Measurements from ENCODE around the gene RNF222. TPM values are rescaled to one million over a fixed set of nuclear protein-coding genes. Genes with fewer than 3 reads are reported as not detected.

RNF222 gene
- total RNA-seq, 2 experiments from 2014 or later, result not detected

DNA sequence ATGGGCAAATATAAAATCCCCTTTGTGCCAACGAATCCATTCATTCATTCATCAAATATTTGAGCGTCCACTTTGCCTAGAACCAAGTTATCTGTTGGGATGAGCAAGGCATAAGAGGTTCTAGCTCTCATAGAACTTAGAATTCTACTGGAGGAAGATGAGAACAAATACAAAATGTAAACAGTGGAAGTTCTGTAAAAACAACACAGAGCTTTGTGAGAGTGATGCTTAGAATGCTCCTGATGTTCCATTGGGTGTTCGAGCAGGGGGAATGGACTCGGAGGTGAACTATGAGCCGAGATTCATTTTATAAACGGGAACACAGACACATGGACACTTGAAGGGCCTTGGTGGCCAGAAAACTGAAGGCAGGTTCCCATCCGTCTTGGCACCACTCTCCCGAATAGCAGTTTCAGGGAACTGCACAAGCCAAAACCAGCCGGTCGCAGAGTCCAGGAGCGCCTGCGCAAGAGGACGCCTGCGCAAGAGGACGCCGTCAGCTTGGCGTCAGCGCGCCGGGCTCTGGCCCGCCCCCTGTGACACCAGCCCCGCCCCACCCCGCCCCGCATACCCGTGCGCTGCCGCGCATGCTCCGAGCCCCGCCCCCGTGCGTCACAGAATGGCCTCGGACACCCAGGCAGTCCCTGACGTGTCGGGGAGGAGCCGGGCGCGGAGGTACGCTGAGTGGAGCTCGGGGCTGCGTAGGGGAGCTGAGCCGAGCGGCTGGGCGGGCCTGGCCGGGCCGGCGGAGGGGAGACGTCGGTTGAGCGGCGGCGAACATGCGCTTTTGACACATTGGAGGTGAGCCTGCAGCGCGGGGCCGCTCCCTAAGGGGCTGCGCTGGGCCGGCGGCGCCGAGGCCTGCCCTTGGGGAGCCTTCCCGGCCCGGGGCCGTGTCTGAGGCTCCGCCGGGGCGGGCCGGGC, 37.9 kb upstream of the RNF222 start, which contains the start of gene NDEL1:
Gene NDEL1 (plus strand): TSS at position 640 of the 924 bp plus-strand sequence. CDS start 8,388 bp downstream, outside the sequence.
- peak; percentile 100 for DNase-seq
- Mint-ChIP-seq H3K4me3 (peak within 1 kb of the TSS; percentile 87), H3K27me3 (no peaks in the 10 kb centered on the region), H3K36me3 (ENCODE audit: low read depth) (peaks cover 14% of the 10 kb centered on the region), H3K9me3 (ENCODE audit: low read depth) (no peaks in the 10 kb centered on the region), H3K27ac (peak within 1 kb of the TSS; percentile 91), H3K4me1 (peaks cover 29% of the 10 kb centered on the region)
- POLR2A ChIA-PET, result interaction anchor here (1.0 to 1.3 kb wide), 2 partner anchors 25 to 195 kb away, joined by 4 to 6 read pairs; partner anchors contain the start of gene MYH10
- CTCF ChIA-PET, result interaction anchor here (0.8 to 2.1 kb wide), 5 partner anchors 11 to 59 kb away, joined by 3 to 7 read pairs (median 4); partner anchors contain the start of gene KRABD2
- peak; percentile 98 for ATAC-seq
- intact Hi-C loops (cut with DNase I, micrococcal nuclease), result loop anchor here (1.0 to 5.0 kb wide), 11 partner anchors 52 to 1793 kb away; partner anchors contain the start of genes RPL26 (in 2 of the 2), BORCS6 (in 1 of the 2), CTC1 (in 1 of the 2) and HES7 (in 1 of the 2)

GRCh38 chr17:8430966-8431365, 33.3 kb upstream of the RNF222 start:
- ChIA-PET POLR2A (interaction anchor here (0.6 kb wide), 1 partner anchor 41 kb away, joined by 7 read pairs; no protein-coding TSS in a partner anchor), CTCF (interaction anchor here (1.9 kb wide), 1 partner anchor 21 kb away, joined by 7 read pairs; no protein-coding TSS in a partner anchor)
- Mint-ChIP-seq H3K27me3 (no peaks in the 10 kb centered on the region), H3K4me1 (no peaks in the 10 kb centered on the region), H3K4me3 (no peak overlapping the region), H3K36me3 (ENCODE audit: low read depth) (no peaks in the 10 kb centered on the region), H3K9me3 (ENCODE audit: low read depth) (no peaks in the 10 kb centered on the region), H3K27ac (no peak overlapping the region)
- intact Hi-C loops (cut with DNase I, micrococcal nuclease), result no loop called here
- ATAC-seq (no peak), DNase-seq (no peak)

DNA sequence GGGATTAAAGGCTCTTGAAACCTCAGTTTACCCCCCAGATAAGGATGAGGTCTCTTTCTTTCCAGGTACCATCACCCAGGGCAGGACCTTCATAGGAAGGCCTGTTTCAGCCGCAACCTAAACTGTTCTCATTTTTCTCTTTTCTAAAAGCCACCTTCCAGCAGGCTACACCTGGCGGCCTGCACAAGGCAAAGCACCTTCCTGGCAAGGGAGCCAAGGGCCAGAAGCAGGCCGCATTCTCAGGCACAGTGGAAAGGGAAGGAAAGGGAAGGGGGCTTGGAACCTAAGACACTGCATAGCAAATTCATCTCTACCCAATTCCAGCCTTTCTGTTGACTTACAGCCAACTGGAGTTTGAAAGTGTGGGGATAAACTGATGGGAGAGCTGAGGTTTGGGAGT, 29.2 kb upstream of the RNF222 start:
- CTCF ChIA-PET, result interaction anchor here (0.8 kb wide), 1 partner anchor 78 kb away, joined by 4 read pairs; no protein-coding TSS in a partner anchor
- DNase-seq (no peak), ATAC-seq (no peak)
- no peaks in the 10 kb centered on the region for H3K9me3 Mint-ChIP-seq (ENCODE audit: low read depth)
- peaks cover 9% of the 10 kb centered on the region for H3K27me3 Mint-ChIP-seq
- H3K36me3 Mint-ChIP-seq (ENCODE audit: low read depth), result no peaks in the 10 kb centered on the region
- no peaks in the 10 kb centered on the region for H3K4me1 Mint-ChIP-seq
- H3K4me3 Mint-ChIP-seq, result no peak overlapping the region
- POLR2A ChIA-PET, result no interaction called here
- intact Hi-C loops (cut with DNase I, micrococcal nuclease), result no loop called here
- no peak overlapping the region for H3K27ac Mint-ChIP-seq

DNA sequence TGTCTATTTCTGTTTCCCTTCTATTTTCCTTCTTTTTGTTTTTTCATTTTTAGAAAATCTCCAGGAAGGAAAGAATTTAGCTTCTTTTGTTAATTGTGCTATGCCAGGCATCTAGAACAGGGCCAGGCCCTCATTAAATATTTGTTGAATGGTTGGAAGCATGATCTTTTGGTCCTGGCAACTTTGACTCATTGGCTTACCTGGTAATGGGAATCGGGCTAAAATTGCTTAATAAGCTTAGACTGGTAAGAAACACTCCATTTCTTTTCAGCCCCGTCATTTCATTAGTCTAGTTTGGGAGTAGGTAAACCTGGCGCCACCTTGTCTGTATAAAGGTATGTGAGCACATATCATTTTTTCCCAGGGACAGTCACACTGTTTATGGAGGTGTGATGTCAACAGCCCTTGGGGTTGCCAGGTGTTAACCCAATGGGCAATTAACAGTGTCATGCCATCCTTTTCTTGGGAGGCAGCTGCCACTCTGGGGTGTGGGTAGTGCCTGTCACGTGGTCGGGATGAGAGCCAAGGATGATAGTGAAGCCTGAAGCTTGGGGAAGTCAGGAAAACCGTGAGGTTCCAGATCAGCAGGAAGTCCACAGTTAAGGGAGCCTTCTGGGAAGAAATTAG, 28.6 kb upstream of the RNF222 start:
- DNase-seq, result no peak
- H3K9me3 Mint-ChIP-seq (ENCODE audit: low read depth), result no peaks in the 10 kb centered on the region
- peaks cover 10% of the 10 kb centered on the region for H3K27me3 Mint-ChIP-seq
- H3K4me1 Mint-ChIP-seq, result no peaks in the 10 kb centered on the region
- H3K4me3 Mint-ChIP-seq, result no peak overlapping the region
- CTCF ChIA-PET, result interaction anchor here (1.3 kb wide), 1 partner anchor 16 kb away, joined by 4 read pairs; no protein-coding TSS in a partner anchor
- H3K36me3 Mint-ChIP-seq (ENCODE audit: low read depth), result no peaks in the 10 kb centered on the region
- no peak overlapping the region for H3K27ac Mint-ChIP-seq
- POLR2A ChIA-PET, result no interaction called here
- intact Hi-C loops (cut with DNase I, micrococcal nuclease), result no loop called here
- no peak for ATAC-seq

- intact Hi-C loops (cut with DNase I, micrococcal nuclease), result no loop called here
- H3K4me1 Mint-ChIP-seq, result peaks cover 2% of the 10 kb centered on the region
- CTCF ChIA-PET, result interaction anchor here (0.9 to 2.4 kb wide), 2 partner anchors 11 to 17 kb away, joined by 5 to 21 read pairs; no protein-coding TSS in a partner anchor
- no peak for DNase-seq
- no peak for ATAC-seq
- no peaks in the 10 kb centered on the region for H3K9me3 Mint-ChIP-seq (ENCODE audit: low read depth)
- H3K27ac Mint-ChIP-seq, result no peak overlapping the region
- POLR2A ChIA-PET, result no interaction called here
- H3K27me3 Mint-ChIP-seq, result peaks cover 22% of the 10 kb centered on the region
- no peak overlapping the region for H3K4me3 Mint-ChIP-seq
- no peaks in the 10 kb centered on the region for H3K36me3 Mint-ChIP-seq (ENCODE audit: low read depth)
These were observed 23.9 kb upstream of the RNF222 start for GRCh38 chr17:8421571-8421970.

- peaks cover 2% of the 10 kb centered on the region for H3K4me1 Mint-ChIP-seq
- ChIA-PET CTCF (interaction anchor here (1.4 to 2.4 kb wide), 2 partner anchors 10 to 12 kb away, joined by 4 to 21 read pairs; no protein-coding TSS in a partner anchor), POLR2A (interaction anchor here (0.7 kb wide), 1 partner anchor 56 kb away, joined by 3 read pairs; no protein-coding TSS in a partner anchor)
- H3K27ac Mint-ChIP-seq, result no peak overlapping the region
- H3K4me3 Mint-ChIP-seq, result no peak overlapping the region
- H3K36me3 Mint-ChIP-seq (ENCODE audit: low read depth), result no peaks in the 10 kb centered on the region
- H3K9me3 Mint-ChIP-seq (ENCODE audit: low read depth), result no peaks in the 10 kb centered on the region
- intact Hi-C loops (cut with DNase I, micrococcal nuclease), result no loop called here
- ATAC-seq, result no peak
- H3K27me3 Mint-ChIP-seq, result peaks cover 22% of the 10 kb centered on the region
- DNase-seq, result no peak
These were observed 22.7 kb upstream of the RNF222 start for GRCh38 chr17:8420041-8420934.

DNA sequence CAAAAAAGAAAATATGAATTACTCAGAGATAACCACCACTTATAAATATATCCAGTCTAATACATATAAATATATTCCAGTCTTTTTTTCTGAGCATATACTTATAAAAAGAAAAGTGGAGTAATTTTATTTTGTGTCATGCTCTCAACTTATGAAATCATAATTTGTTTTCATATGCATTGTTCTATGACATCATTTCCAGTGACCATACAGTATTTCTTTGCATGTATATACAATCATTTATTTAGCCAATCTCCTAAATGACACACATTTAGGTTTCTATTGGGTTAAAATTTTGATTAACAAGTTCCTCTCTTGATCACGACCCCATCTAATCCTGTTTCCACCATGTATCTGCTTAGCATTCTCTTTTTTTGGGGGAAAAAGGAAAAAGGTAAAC, 21.7 kb upstream of the RNF222 start:
- POLR2A ChIA-PET, result no interaction called here
- intact Hi-C loops (cut with DNase I, micrococcal nuclease), result loop anchor here in 1 of 2 experiments (10.0 kb wide), 1 partner anchor 575 kb away; no protein-coding TSS in a partner anchor
- H3K27me3 Mint-ChIP-seq, result peaks cover 18% of the 10 kb centered on the region
- CTCF ChIA-PET, result interaction anchor here (2.4 kb wide), 1 partner anchor 9 kb away, joined by 21 read pairs; no protein-coding TSS in a partner anchor
- no peak overlapping the region for H3K27ac Mint-ChIP-seq
- H3K4me1 Mint-ChIP-seq, result peaks cover 2% of the 10 kb centered on the region
- H3K4me3 Mint-ChIP-seq, result no peak overlapping the region
- H3K9me3 Mint-ChIP-seq (ENCODE audit: low read depth), result no peaks in the 10 kb centered on the region
- no peak for ATAC-seq
- DNase-seq, result no peak
- H3K36me3 Mint-ChIP-seq (ENCODE audit: low read depth), result no peaks in the 10 kb centered on the region

DNA sequence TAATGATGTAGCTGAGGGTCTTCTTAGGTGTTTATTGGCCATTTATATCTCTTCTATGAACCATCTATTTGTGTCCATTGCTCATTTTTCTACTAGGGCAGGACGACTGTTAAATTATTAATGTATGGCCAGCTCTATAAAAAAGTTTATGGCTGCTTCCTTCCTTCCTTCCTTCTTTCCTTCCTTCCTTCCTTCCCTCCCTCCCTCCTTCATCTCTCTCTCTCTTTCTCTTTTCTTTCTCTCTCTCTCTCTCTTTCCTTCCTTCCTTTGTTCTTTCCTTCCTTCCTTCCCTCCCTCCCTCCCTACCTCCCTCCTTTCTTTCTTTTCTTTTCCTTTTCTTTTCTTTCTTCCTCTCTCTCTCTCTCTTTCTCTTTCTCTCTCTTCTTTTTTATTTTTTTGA, 20.8 kb upstream of the RNF222 start:
- peaks cover 18% of the 10 kb centered on the region for H3K27me3 Mint-ChIP-seq
- intact Hi-C loops (cut with DNase I, micrococcal nuclease), result loop anchor here in 1 of 2 experiments (10.0 kb wide), 1 partner anchor 576 kb away; no protein-coding TSS in a partner anchor

DNA sequence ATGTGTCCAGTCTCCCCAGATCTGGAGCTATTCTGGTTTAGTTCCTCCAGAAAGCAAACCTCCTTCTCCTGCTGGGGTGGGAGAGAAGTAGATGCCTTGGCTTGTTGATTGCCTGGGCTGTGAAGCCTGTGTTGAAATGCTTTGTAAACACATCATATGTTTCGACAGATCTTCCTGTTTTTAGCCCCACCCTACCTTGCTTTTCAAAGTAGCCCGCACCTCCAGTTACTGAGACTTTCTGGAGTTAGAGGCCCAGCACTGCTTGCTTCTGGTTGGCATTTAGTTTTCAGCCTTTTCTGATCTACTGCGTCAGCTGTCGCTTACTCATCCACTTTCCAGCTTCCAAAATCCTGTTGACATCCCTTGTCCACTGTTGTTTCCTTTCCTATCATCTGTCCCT, 20.2 kb upstream of the RNF222 start:
- intact Hi-C loops (cut with DNase I, micrococcal nuclease), result loop anchor here in 1 of 2 experiments (10.0 kb wide), 1 partner anchor 577 kb away; no protein-coding TSS in a partner anchor
- Mint-ChIP-seq H3K4me3 (no peak overlapping the region), H3K36me3 (ENCODE audit: low read depth) (no peaks in the 10 kb centered on the region), H3K27ac (no peak overlapping the region), H3K4me1 (peaks cover 10% of the 10 kb centered on the region), H3K27me3 (peaks cover 18% of the 10 kb centered on the region), H3K9me3 (ENCODE audit: low read depth) (no peaks in the 10 kb centered on the region)
- no peak for ATAC-seq
- DNase-seq, result no peak
- CTCF ChIA-PET, result no interaction called here
- POLR2A ChIA-PET, result no interaction called here

More for the DNA sequence above, 20.8 kb upstream of the RNF222 start:
- ChIA-PET CTCF (no interaction called here), POLR2A (no interaction called here)
- H3K4me3 Mint-ChIP-seq, result no peak overlapping the region
- no peak for DNase-seq
- no peaks in the 10 kb centered on the region for H3K36me3 Mint-ChIP-seq (ENCODE audit: low read depth)
- ATAC-seq, result no peak
- no peaks in the 10 kb centered on the region for H3K9me3 Mint-ChIP-seq (ENCODE audit: low read depth)
- peaks cover 4% of the 10 kb centered on the region for H3K4me1 Mint-ChIP-seq
- H3K27ac Mint-ChIP-seq, result no peak overlapping the region

DNA sequence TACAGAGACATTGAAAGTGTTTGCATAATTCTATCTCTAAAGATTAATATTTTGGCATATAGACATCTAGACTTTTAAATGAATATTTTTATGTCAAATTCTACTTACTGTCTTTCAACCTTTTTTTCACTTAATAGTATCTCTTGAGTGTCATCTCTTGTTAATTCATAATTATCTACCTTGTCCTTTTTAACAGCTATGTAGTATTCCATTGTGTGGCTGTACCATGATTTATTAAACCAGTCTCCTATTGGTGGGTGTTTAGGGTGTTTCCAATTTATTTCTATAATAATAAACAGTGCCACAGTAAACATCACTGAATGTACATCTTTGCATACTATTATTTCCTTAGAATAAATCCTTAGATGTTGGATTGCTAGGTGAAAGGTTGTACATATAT, 16.3 kb upstream of the RNF222 start:
- POLR2A ChIA-PET, result no interaction called here
- intact Hi-C loops (cut with DNase I, micrococcal nuclease), result loop anchor here in 1 of 2 experiments (10.0 kb wide), 1 partner anchor 581 kb away; no protein-coding TSS in a partner anchor
- Mint-ChIP-seq H3K4me1 (peaks cover 16% of the 10 kb centered on the region), H3K27ac (no peak overlapping the region), H3K36me3 (ENCODE audit: low read depth) (no peaks in the 10 kb centered on the region), H3K9me3 (ENCODE audit: low read depth) (no peaks in the 10 kb centered on the region), H3K4me3 (no peak overlapping the region), H3K27me3 (peaks cover 7% of the 10 kb centered on the region)
- CTCF ChIA-PET, result no interaction called here
- DNase-seq (no peak), ATAC-seq (no peak)
